K562 (cell line): Measurements from ENCODE around the gene ST8SIA4. TPM values are rescaled to one million over a fixed set of nuclear protein-coding genes. Genes with fewer than 3 reads are reported as not detected.

Source experiments
- ATAC-seq: fragments of 200-7000 bp; cut with Tn5 transposase; 3 replicates; pipeline ENCODE4 v1.9.1; 2020; ENCODE audit warnings: moderate library complexity
- BruUV-seq: library from RNA; stranded (reverse); fragments of 400-500 nt; replicated peaks from 2 replicates; lab custom pipeline; 2021; lab: Mats Ljungman, UMichigan
- CTCF ChIA-PET: fragments of 300-600 bp; formaldehyde crosslinking; extraction: SDS; loops from one replicate; lab custom pipeline; 2021; ENCODE audit warnings: low intra/inter-chr PET ratio; lab: Yijun Ruan, JAX
- POLR2A ChIA-PET: fragments of 300-600, 350-650 bp; sonication (Branson Sonifier 250); formaldehyde crosslinking; extraction: SDS; loops from one replicate; lab custom pipeline; 2021; ENCODE audit warnings: antibody characterized with exemption, inconsistent platforms; lab: Yijun Ruan, JAX
- DNase-seq, 4 experiments: peaks; one replicate each; pipeline versions ENCODE4 v3.0.0 to v3.0.0-alpha.2; 2011 to 2018; ENCODE audit warnings: low spot score in 3 of 4, mixed read lengths in 3 of 4; ENCODE audit errors: extremely low read depth in 1 of 4
- FAIRE-seq: peaks from 2 replicates; lab custom pipeline; 2011; peaks lifted over from hg19 to GRCh38; lab: Jason Lieb, UNC
- H2AFZ ChIP-seq: 2 replicates; pipeline ENCODE4 v1.6.0; 2011; ENCODE audit warnings: low read depth, low read length, control low read depth, inconsistent platforms
- H3K27ac ChIP-seq: fragments of 200-600 bp; 3 replicates; pipeline ENCODE4 v1.8.0; 2011; ENCODE audit warnings: low read depth, mild to moderate bottlenecking, control low read depth, inconsistent platforms, low read length, moderate library complexity, mixed read lengths; ENCODE audit errors: extremely low read depth
- H3K27me3 ChIP-seq, 2 experiments: fragments of 300-600 bp in 1 of 2; 2 replicates in 1 of 2; 3 replicates in 1 of 2; pipeline versions ENCODE4 v1.6.0 to v1.8.0; 2011; ENCODE audit warnings: inconsistent platforms in 2 of 2, low read length in 2 of 2, mild to moderate bottlenecking in 1 of 2, mixed read lengths in 1 of 2, moderate library complexity in 1 of 2; ENCODE audit not compliant: control insufficient read depth in 2 of 2, insufficient read depth in 2 of 2
- H3K36me3 ChIP-seq: fragments of 300-600 bp; 3 replicates; pipeline ENCODE4 v1.8.0; 2011; ENCODE audit warnings: mild to moderate bottlenecking, low read length, inconsistent platforms; ENCODE audit not compliant: control insufficient read depth, insufficient read depth
- H3K4me1 ChIP-seq, 2 experiments: fragments of 200-600 bp in 1 of 2; replicated peaks in 1 of 2; 2 replicates in 1 of 2; 3 replicates in 1 of 2; pipeline versions ENCODE4 v1.5.1 to v1.8.0; 2011; ENCODE audit warnings: inconsistent platforms in 2 of 2, low read length in 2 of 2, mild to moderate bottlenecking in 1 of 2, mixed read lengths in 1 of 2, moderate library complexity in 1 of 2; ENCODE audit not compliant: control insufficient read depth in 2 of 2, insufficient read depth in 2 of 2
- H3K4me2 ChIP-seq: 2 replicates; pipeline ENCODE4 v1.6.1; 2011; ENCODE audit warnings: low read length, control low read depth, inconsistent platforms, mixed read lengths; ENCODE audit not compliant: insufficient read depth
- H3K4me3 ChIP-seq: fragments of 200-600 bp; sonication (generic), shearing (Covaris generic); 2 replicates; pipeline ENCODE4 v1.5.1; 2016; ENCODE audit warnings: control low read depth, inconsistent platforms
- H3K79me2 ChIP-seq: fragments of 200-600 bp; 3 replicates; pipeline ENCODE4 v1.8.0; 2011; ENCODE audit warnings: low read length, inconsistent platforms; ENCODE audit not compliant: control insufficient read depth, insufficient read depth
- H3K9ac ChIP-seq, 2 experiments: 2 replicates each; pipeline versions ENCODE4 v1.6.0 to v1.6.1; 2011; ENCODE audit warnings: low read depth in 2 of 2, low read length in 2 of 2, control low read depth in 1 of 2, inconsistent platforms in 1 of 2, mild to moderate bottlenecking in 1 of 2, mixed read lengths in 1 of 2; ENCODE audit not compliant: insufficient read depth in 1 of 2
- H3K9me1 ChIP-seq: one replicate; pipeline ENCODE4 v1.6.0; 2011; ENCODE audit warnings: inconsistent platforms, mild to moderate bottlenecking, low read length, moderate library complexity; ENCODE audit not compliant: control insufficient read depth, insufficient read depth
- H3K9me3 ChIP-seq: replicated peaks from 2 replicates; pipeline ENCODE4 v1.5.1; 2011; ENCODE audit warnings: low read depth, low read length, inconsistent platforms; ENCODE audit not compliant: control insufficient read depth, insufficient read depth
- H4K20me1 ChIP-seq: replicated peaks from 2 replicates; pipeline ENCODE4 v1.6.1; 2011; ENCODE audit warnings: low read length, inconsistent platforms, mixed read lengths; ENCODE audit not compliant: control insufficient read depth, insufficient read depth
- CBFA2T3 ChIP-seq: fragments of 450-650 bp; IDR thresholded peaks from 2 replicates; pipeline ENCODE4 v1.6.1; 2017
- GTF3C2 ChIP-seq: IDR thresholded peaks from 3 replicates; pipeline ENCODE4 v1.6.1; 2011; ENCODE audit warnings: borderline replicate concordance, mild to moderate bottlenecking, moderate library complexity; ENCODE audit not compliant: insufficient read length; ENCODE audit errors: extremely low read depth
- KLF10 ChIP-seq: fragments of 250-450 bp; sonication (Bioruptor Pico); IDR thresholded peaks from 2 replicates; pipeline ENCODE4 v1.6.1; 2021; ENCODE audit warnings: matching md5 sums
- MCM5 ChIP-seq: fragments of 450-650 bp; IDR thresholded peaks from 2 replicates; pipeline ENCODE4 v1.6.1; 2016; ENCODE audit warnings: low read depth
- NR2F6 ChIP-seq: fragments of 450-650 bp; formaldehyde crosslinking; IDR thresholded peaks from 2 replicates; pipeline ENCODE4 v1.4.0; 2020; ENCODE audit warnings: mild to moderate bottlenecking
- PHB ChIP-seq: fragments of 250-450 bp; sonication (Bioruptor Pico); IDR thresholded peaks from 2 replicates; pipeline ENCODE4 v1.5.0; 2021
- SNIP1 ChIP-seq: fragments of 450-650 bp; IDR thresholded peaks from 2 replicates; pipeline ENCODE4 v1.7.1; 2017; ENCODE audit warnings: low read depth, mild to moderate bottlenecking
- SPI1 ChIP-seq: IDR thresholded peaks from 2 replicates; pipeline ENCODE4 v1.6.1; 2011; ENCODE audit warnings: low read depth, low read length, control low read depth, borderline replicate concordance
- STAT5A ChIP-seq: IDR thresholded peaks from 2 replicates; pipeline ENCODE4 v1.6.1; 2012; ENCODE audit warnings: low read length, inconsistent platforms, borderline replicate concordance
- ZC3H11A ChIP-seq: IDR thresholded peaks from 2 replicates; pipeline ENCODE4 v1.6.1; 2012; ENCODE audit warnings: low read depth, low read length, improper control_type of control experiment
- ZFP36 ChIP-seq: fragments of 150-350 bp; IDR thresholded peaks from 2 replicates; pipeline ENCODE4 v1.6.1; 2018; ENCODE audit warnings: low read length, low read depth; ENCODE audit not compliant: partially characterized antibody
- ZNF766 ChIP-seq: fragments of 200-800 bp; sonication (Bioruptor generic); conservative IDR thresholded peaks from 2 replicates; pipeline ENCODE4 v1.6.1; 2016; ENCODE audit warnings: missing genetic modification characterization, missing compliant biosample characterization
- in situ Hi-C: fragments of 300-500 bp; cut with MboI; formaldehyde crosslinking; loops from 4 replicates; pipeline ENCODE4 v1.15.0; 2018; ENCODE audit warnings: inconsistent platforms, mixed read lengths
- intact Hi-C: fragments of 100-400 bp; cut with micrococcal nuclease; formaldehyde crosslinking; loops from 2 replicates; pipeline ENCODE4 v1.14.2; 2022
- polyA plus RNA-seq, 8 experiments: library from polyadenylated mRNA; depleted of rRNA in 4 of 8; stranded (reverse) in 5 of 8; unstranded in 3 of 8; fragments of >200 nt; fragmentation: Nextera tagmentation in 2 of 8; fragmentation: Illumina TruSeq in 1 of 8; extraction: Ambion mirVana in 2 of 8; extraction: Trizol in 1 of 8; gene quantifications; 2 replicates each; pipeline versions ENCODE4 v1.2.1 to v1.2.3, GENCODE V29; 2011 to 2014; ENCODE audit warnings: inconsistent platforms in 1 of 8, missing spikeins in 1 of 8
- total RNA-seq, 7 experiments: library from RNA; depleted of rRNA in 6 of 7; stranded (reverse); fragments of >200 nt in 6 of 7; fragmentation: Illumina TruSeq in 2 of 7; extraction: Trizol in 2 of 7; gene quantifications; 2 replicates each; pipeline versions ENCODE4 v1.2.1 to v1.2.3, GENCODE V29; 2011 to 2021; ENCODE audit warnings: low replicate concordance in 1 of 7
- TF ChIP-seq, protein P1 (sequence below): sonication (generic); formaldehyde crosslinking; IDR thresholded peaks from 2 replicates; pipeline ENCODE4 v1.8.0; 2022; ENCODE audit warnings: mild to moderate bottlenecking, missing genetic modification reagents
- TF ChIP-seq, protein P2 (sequence below): fragments of 250-450 bp; sonication (Bioruptor Pico); IDR thresholded peaks from 2 replicates; pipeline ENCODE4 v1.5.0; 2021; ENCODE audit warnings: mild to moderate bottlenecking, moderate library complexity

The ST8SIA4 gene
- total and polyA plus RNA-seq, 9 of the 15 experiments (the other 6 are each of a cell fraction or from before 2014, with no cell fraction given) = 0.22 to 2.0 (median 0.54) TPM

DNA sequence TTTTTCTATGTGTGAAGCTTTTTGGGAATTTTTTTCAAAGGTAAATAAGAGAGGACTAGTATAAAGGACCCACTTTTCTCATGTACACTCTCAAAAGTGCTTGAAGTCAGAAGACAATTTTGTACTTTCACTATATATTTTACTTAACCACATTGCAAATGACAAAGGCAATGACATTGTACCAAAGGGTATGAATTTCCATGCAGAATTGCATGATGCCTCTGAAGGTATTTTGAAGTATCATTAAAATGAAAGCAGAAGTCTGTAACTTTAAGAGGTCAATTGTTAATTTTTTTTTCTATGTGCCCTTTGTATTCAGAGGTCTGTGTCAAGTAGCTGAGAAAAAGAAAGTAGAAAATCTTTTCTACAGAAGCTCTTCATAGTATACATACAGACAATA is 84.7 kb downstream of the ST8SIA4 start:
- ChIA-PET POLR2A (interaction anchor here (0.5 to 1.3 kb wide), 2 partner anchors 10 to 1171 kb away, joined by 4 to 5 read pairs; no protein-coding TSS in a partner anchor), CTCF (no interaction called here)
- Histone ChIP-seq H3K9me3 (no peaks in the 10 kb centered on the region), H3K4me3 (no peak overlapping the region), H2AFZ (no peak overlapping the region), H3K4me2 (no peak overlapping the region), H3K4me1 (no peaks in the 10 kb centered on the region), H3K9me1 (no peaks in the 10 kb centered on the region), H4K20me1 (no peaks in the 10 kb centered on the region), H3K9ac (no peak overlapping the region), H3K36me3 (no peaks in the 10 kb centered on the region), H3K27ac (no peak overlapping the region), H3K27me3 (no peaks in the 10 kb centered on the region), H3K79me2 (no peaks in the 10 kb centered on the region)
- no peak for FAIRE-seq
- DNase-seq = no peak
- in situ Hi-C loops = no loop called here
- intact Hi-C loops = no loop called here
- no peak for ATAC-seq
- BruUV-seq = no TSS peak
- TF ChIP-seq ZNF766 (CRISPR knock-in tag) = no peak
- TF ChIP-seq, protein P1, sequence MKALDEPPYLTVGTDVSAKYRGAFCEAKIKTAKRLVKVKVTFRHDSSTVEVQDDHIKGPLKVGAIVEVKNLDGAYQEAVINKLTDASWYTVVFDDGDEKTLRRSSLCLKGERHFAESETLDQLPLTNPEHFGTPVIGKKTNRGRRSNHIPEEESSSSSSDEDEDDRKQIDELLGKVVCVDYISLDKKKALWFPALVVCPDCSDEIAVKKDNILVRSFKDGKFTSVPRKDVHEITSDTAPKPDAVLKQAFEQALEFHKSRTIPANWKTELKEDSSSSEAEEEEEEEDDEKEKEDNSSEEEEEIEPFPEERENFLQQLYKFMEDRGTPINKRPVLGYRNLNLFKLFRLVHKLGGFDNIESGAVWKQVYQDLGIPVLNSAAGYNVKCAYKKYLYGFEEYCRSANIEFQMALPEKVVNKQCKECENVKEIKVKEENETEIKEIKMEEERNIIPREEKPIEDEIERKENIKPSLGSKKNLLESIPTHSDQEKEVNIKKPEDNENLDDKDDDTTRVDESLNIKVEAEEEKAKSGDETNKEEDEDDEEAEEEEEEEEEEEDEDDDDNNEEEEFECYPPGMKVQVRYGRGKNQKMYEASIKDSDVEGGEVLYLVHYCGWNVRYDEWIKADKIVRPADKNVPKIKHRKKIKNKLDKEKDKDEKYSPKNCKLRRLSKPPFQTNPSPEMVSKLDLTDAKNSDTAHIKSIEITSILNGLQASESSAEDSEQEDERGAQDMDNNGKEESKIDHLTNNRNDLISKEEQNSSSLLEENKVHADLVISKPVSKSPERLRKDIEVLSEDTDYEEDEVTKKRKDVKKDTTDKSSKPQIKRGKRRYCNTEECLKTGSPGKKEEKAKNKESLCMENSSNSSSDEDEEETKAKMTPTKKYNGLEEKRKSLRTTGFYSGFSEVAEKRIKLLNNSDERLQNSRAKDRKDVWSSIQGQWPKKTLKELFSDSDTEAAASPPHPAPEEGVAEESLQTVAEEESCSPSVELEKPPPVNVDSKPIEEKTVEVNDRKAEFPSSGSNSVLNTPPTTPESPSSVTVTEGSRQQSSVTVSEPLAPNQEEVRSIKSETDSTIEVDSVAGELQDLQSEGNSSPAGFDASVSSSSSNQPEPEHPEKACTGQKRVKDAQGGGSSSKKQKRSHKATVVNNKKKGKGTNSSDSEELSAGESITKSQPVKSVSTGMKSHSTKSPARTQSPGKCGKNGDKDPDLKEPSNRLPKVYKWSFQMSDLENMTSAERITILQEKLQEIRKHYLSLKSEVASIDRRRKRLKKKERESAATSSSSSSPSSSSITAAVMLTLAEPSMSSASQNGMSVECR (CRISPR knock-in tag) = no peak
- no peak for TF ChIP-seq NR2F6
- no peak for TF ChIP-seq KLF10 (CRISPR knock-in tag)
- TF ChIP-seq GTF3C2 = no peak
- no peak for TF ChIP-seq MCM5
- no peak for TF ChIP-seq ZFP36
- no peak for TF ChIP-seq ZC3H11A
- no peak for TF ChIP-seq PHB (CRISPR knock-in tag)
- no peak for TF ChIP-seq SPI1
- TF ChIP-seq STAT5A = no peak
- no peak for TF ChIP-seq CBFA2T3
- TF ChIP-seq, protein P2, sequence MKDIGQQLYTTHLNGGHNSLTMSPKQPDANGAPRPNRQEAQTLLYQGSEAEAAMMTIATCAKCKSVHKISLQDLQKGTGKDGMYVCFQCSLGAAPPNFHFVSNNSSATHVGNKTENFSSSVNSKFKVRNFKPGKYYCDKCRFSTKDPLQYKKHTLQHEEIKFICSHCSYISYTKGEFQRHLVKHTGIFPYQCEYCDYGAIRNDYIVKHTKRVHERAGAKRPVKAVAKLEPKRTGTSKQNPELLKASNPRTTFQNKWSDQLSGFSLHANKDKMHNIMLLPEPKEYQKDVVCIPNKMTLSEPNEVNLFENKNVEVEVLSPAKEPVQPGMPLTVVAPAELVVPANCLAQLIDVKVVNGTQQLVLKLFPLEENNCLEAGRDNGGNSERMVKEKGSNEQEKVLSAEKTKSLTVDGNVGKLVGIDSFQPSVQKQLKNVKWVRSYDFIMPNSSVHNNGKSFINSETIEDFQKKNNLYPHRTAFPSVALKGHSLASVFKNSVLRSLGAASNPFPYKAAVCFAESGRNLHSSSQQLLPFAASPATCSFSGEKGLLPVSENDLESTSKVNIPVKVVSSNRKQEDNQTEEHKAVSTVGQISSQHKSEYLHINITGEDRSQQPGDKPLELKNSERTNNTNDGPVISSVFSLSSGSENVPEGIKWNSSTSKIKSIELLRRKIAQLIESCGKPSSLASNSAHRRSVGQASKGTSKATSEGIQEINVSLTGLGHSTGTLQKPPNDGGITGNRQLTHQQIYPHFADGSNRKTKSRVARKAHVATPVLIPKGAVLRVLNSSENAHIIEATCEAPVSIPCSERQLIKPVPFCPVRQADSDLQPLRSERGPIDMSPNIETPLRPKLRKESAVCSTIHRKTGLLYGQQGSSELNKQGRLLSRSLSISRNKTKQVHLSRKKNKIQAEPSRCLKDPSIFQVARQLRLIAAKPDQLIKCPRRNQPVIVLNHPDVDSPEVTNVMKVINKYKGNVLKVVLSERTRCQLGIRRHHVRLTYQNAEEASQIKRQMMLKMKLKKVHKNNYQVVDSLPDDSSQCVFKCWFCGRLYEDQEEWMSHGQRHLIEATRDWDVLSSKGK = no peak
- no peak for TF ChIP-seq SNIP1
